A673 (cell line): Measurements from ENCODE around the gene SIVA1.

Experiments used
- CTCF ChIP-seq: fragments of 300-800, 200-600 bp; sonication (generic); conservative IDR thresholded peaks from 2 replicates; pipeline ENCODE4 v1.5.1; 2017; ENCODE audit warnings: low read depth, mild to moderate bottlenecking, antibody characterized with exemption, low read length, moderate library complexity, mixed read lengths
- EZH2 ChIP-seq: fragments of 200-600 bp; sonication (generic); IDR thresholded peaks from 2 replicates; pipeline ENCODE4 v1.6.1; 2017; ENCODE audit warnings: borderline replicate concordance, low read depth, mild to moderate bottlenecking, mixed read lengths, antibody characterized with exemption, low read length; ENCODE audit not compliant: poor library complexity, severe bottlenecking

- no peak for TF ChIP-seq CTCF
- no peak for TF ChIP-seq EZH2
Observed at GRCh38 chr14:104706733-104707607, 46.0 kb upstream of the SIVA1 start.
